ENCODE measurements around the gene SAMMSON.

DNA sequence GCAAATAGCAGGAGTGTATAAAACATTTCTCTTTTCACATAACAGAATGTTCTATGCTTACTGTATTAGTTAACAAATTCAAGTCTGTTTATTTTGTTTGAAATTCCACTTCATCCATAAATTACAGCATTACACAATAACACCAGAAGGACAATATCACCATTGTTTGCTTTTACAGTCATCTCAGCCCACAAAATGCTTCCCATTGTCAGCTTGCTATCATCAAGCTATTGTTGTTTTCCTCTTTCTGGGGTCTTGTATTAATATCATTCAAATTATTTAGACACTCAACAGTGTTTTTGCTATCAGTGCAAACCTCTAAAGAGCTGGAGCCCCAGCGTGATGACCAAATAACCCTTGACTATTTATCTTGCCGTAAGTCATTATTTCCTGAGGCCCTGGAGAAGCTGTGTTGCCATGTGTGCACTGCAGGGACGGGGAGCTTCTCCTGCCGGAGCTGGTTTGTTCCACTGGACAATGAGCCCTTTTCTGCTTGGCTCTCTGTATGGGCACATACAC is 1.1 kb downstream of the SAMMSON start:
- TF ChIP-seq TAF1 (conservative IDR thresholded peaks at IDR 0.05) (no peak), GABPA (IDR thresholded peaks at IDR 0.05 in 1 of 2, conservative IDR thresholded peaks at IDR 0.05 in 1 of 2) (no peak), EGR1 (IDR thresholded peaks at IDR 0.05; ENCODE audit: low read depth in 2 of 2) (no peak), ATF3 (IDR thresholded peaks at IDR 0.05) (no peak)
- TF ChIP-seq, protein P1, sequence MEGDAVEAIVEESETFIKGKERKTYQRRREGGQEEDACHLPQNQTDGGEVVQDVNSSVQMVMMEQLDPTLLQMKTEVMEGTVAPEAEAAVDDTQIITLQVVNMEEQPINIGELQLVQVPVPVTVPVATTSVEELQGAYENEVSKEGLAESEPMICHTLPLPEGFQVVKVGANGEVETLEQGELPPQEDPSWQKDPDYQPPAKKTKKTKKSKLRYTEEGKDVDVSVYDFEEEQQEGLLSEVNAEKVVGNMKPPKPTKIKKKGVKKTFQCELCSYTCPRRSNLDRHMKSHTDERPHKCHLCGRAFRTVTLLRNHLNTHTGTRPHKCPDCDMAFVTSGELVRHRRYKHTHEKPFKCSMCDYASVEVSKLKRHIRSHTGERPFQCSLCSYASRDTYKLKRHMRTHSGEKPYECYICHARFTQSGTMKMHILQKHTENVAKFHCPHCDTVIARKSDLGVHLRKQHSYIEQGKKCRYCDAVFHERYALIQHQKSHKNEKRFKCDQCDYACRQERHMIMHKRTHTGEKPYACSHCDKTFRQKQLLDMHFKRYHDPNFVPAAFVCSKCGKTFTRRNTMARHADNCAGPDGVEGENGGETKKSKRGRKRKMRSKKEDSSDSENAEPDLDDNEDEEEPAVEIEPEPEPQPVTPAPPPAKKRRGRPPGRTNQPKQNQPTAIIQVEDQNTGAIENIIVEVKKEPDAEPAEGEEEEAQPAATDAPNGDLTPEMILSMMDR (IDR thresholded peaks at IDR 0.05; ENCODE audit: low read depth, low read length, missing input control), result no peak

Data from liver (tissue), 3 donors.